SK-N-SH (cell line): Measurements from ENCODE around the gene DMGDH. TPM values are rescaled to one million over a fixed set of nuclear protein-coding genes. Genes with fewer than 3 reads are reported as not detected.

ENCODE experiments used
- CTCF ChIA-PET: fragments of 300-600, 350-600 bp; formaldehyde crosslinking; extraction: SDS; loops from one replicate; lab custom pipeline; 2021; lab: Yijun Ruan, JAX
- POLR2A ChIA-PET: fragments of 350-600 bp; sonication (Branson Sonifier 250); formaldehyde crosslinking; extraction: SDS; loops from one replicate; lab custom pipeline; 2020; ENCODE audit warnings: antibody characterized with exemption, inconsistent platforms; lab: Yijun Ruan, JAX
- DNase-seq: peaks from one replicate; pipeline ENCODE4 v3.0.0; 2012
- H2AFZ ChIP-seq: fragments of 200-600 bp; sonication (generic); 2 replicates; pipeline ENCODE4 v1.8.1; 2016; ENCODE audit warnings: antibody characterized with exemption, mild to moderate bottlenecking, low read depth
- H3F3A ChIP-seq: fragments of 200-600 bp; sonication (generic); replicated peaks from 2 replicates; pipeline ENCODE3; 2016; ENCODE audit warnings: antibody characterized with exemption, mild to moderate bottlenecking; ENCODE audit not compliant: insufficient read depth
- H3K27ac ChIP-seq, 2 experiments: fragments of 200-500 bp in 1 of 2; fragments of 200-600 bp in 1 of 2; sonication (Bioruptor generic) in 1 of 2; sonication (generic), shearing (Covaris generic) in 1 of 2; 2 replicates each; pipeline versions ENCODE4 v1.5.1 to v1.6.1; 2014 to 2016; ENCODE audit warnings: low read depth in 2 of 2, inconsistent platforms in 1 of 2, low read length in 1 of 2, mild to moderate bottlenecking in 1 of 2, mixed read lengths in 1 of 2
- H3K27me3 ChIP-seq: fragments of 200-600 bp; sonication (generic), shearing (Covaris generic); 2 replicates; pipeline ENCODE4 v1.6.1; 2016; ENCODE audit warnings: mixed run types; ENCODE audit not compliant: insufficient read depth
- H3K36me3 ChIP-seq, 2 experiments: fragments of 200-500 bp in 1 of 2; fragments of 200-600 bp in 1 of 2; sonication (Bioruptor generic) in 1 of 2; sonication (generic) in 1 of 2; replicated peaks in 1 of 2; 2 replicates each; pipeline versions ENCODE3 to v1.5.1; 2014 to 2016; ENCODE audit warnings: low read length in 1 of 2, mild to moderate bottlenecking in 1 of 2; ENCODE audit not compliant: insufficient read depth in 2 of 2, control insufficient read depth in 1 of 2
- H3K4me1 ChIP-seq, 2 experiments: fragments of 200-500 bp in 1 of 2; fragments of 200-600 bp in 1 of 2; sonication (Bioruptor generic) in 1 of 2; sonication (generic), shearing (Covaris generic) in 1 of 2; 2 replicates each; pipeline versions ENCODE4 v1.5.1 to v1.6.1; 2014 to 2016; ENCODE audit warnings: low read depth in 1 of 2, low read length in 1 of 2, mixed run types in 1 of 2; ENCODE audit not compliant: insufficient read depth in 2 of 2, control insufficient read depth in 1 of 2
- H3K4me2 ChIP-seq: fragments of 200-600 bp; sonication (generic), shearing (Covaris generic); 2 replicates; pipeline ENCODE4 v1.6.1; 2017; ENCODE audit warnings: mixed run types
- H3K4me3 ChIP-seq, 2 experiments: fragments of 200-500 bp in 1 of 2; fragments of 200-600 bp in 1 of 2; sonication (Bioruptor generic) in 1 of 2; sonication (generic), shearing (Covaris generic) in 1 of 2; 2 replicates each; pipeline versions ENCODE4 v1.5.1 to v1.8.1; 2014 to 2016; ENCODE audit warnings: low read depth in 2 of 2, inconsistent platforms in 1 of 2, low read length in 1 of 2, mild to moderate bottlenecking in 1 of 2, mixed read lengths in 1 of 2, moderate library complexity in 1 of 2
- H3K79me2 ChIP-seq: fragments of 200-600 bp; sonication (generic); 2 replicates; pipeline ENCODE4 v1.8.1; 2017; ENCODE audit warnings: mild to moderate bottlenecking; ENCODE audit not compliant: insufficient read depth
- H3K9ac ChIP-seq: fragments of 200-600 bp; sonication (generic); 2 replicates; pipeline ENCODE4 v1.6.1; 2017; ENCODE audit warnings: mixed run types
- H3K9me2 ChIP-seq: fragments of 200-600 bp; sonication (generic); 2 replicates; pipeline ENCODE4 v1.6.1; 2017; ENCODE audit warnings: mixed run types
- H3K9me3 ChIP-seq: fragments of 200-600 bp; sonication (generic); 2 replicates; pipeline ENCODE4 v1.6.1; 2017; ENCODE audit warnings: mixed run types, mild to moderate bottlenecking, moderate library complexity
- H4K20me1 ChIP-seq: fragments of 200-600 bp; sonication (generic); 2 replicates; pipeline ENCODE4 v1.6.1; 2017; ENCODE audit warnings: mild to moderate bottlenecking, mixed run types; ENCODE audit not compliant: insufficient read depth
- CHD2 ChIP-seq: fragments of 150-350 bp; IDR thresholded peaks from 2 replicates; pipeline ENCODE4 v1.6.1; 2018; ENCODE audit warnings: low read length; ENCODE audit not compliant: partially characterized antibody
- ELF1 ChIP-seq: IDR thresholded peaks from 2 replicates; pipeline ENCODE4 v1.4.0; 2012
- EZH2phosphoT487 ChIP-seq: fragments of 200-600 bp; sonication (generic); IDR thresholded peaks from 2 replicates; pipeline ENCODE4 v1.6.1; 2017; ENCODE audit warnings: low read depth, mixed run types, mild to moderate bottlenecking, antibody characterized with exemption, moderate library complexity, borderline replicate concordance
- FOXM1 ChIP-seq: IDR thresholded peaks from 2 replicates; pipeline ENCODE4 v1.4.0; 2012; ENCODE audit warnings: low read depth, mild to moderate bottlenecking
- GABPA ChIP-seq: IDR thresholded peaks from 2 replicates; pipeline ENCODE4 v1.4.0; 2012; ENCODE audit warnings: low read depth, mild to moderate bottlenecking
- JUND ChIP-seq: IDR thresholded peaks from 2 replicates; pipeline ENCODE4 v1.4.0; 2012
- MEF2A ChIP-seq: IDR thresholded peaks from 2 replicates; pipeline ENCODE4 v1.4.0; 2012; ENCODE audit warnings: low read depth, borderline replicate concordance
- NFIC ChIP-seq: IDR thresholded peaks from 2 replicates; pipeline ENCODE4 v1.4.0; 2012; ENCODE audit warnings: borderline replicate concordance
- RAD21 ChIP-seq: IDR thresholded peaks from 2 replicates; pipeline ENCODE4 v1.6.1; 2012; ENCODE audit warnings: mild to moderate bottlenecking, low read length
- RCOR1 ChIP-seq: fragments of 150-350 bp; IDR thresholded peaks from 2 replicates; pipeline ENCODE4 v1.6.1; 2017; ENCODE audit warnings: antibody characterized with exemption, low read length
- SIN3A ChIP-seq: IDR thresholded peaks from 2 replicates; pipeline ENCODE4 v1.6.1; 2012; ENCODE audit warnings: low read depth, mild to moderate bottlenecking, low read length, moderate library complexity, borderline replicate concordance
- TCF12 ChIP-seq: IDR thresholded peaks from 2 replicates; pipeline ENCODE4 v1.4.0; 2012
- TEAD4 ChIP-seq: IDR thresholded peaks from 2 replicates; pipeline ENCODE4 v1.4.0; 2012; ENCODE audit warnings: mild to moderate bottlenecking, borderline replicate concordance; ENCODE audit not compliant: insufficient read depth
- YY1 ChIP-seq: IDR thresholded peaks from 2 replicates; pipeline ENCODE4 v1.4.0; 2012; ENCODE audit warnings: low read depth, mild to moderate bottlenecking
- WGBS: methylation state at CpG from one replicate; pipeline ENCODE4 v1.1.6; 2017; ENCODE audit warnings: low lambda C conversion rate; 5-methylcytosine and 5-hydroxymethylcytosine counted together
- polyA plus RNA-seq, 3 experiments: library from polyadenylated mRNA; depleted of rRNA; stranded (reverse); fragments of >200 nt; gene quantifications; 2 replicates each; pipeline ENCODE4 v1.2.3, GENCODE V29; 2012
- TF ChIP-seq, protein P1 (sequence below): IDR thresholded peaks from 2 replicates; pipeline ENCODE4; 2012
- TF ChIP-seq, protein P2 (sequence below): fragments of 150-350 bp; IDR thresholded peaks from 2 replicates; pipeline ENCODE4 v1.6.1; 2016; ENCODE audit warnings: mild to moderate bottlenecking, low read depth, low read length
- TF ChIP-seq, protein P3 (sequence below): IDR thresholded peaks from 2 replicates; pipeline ENCODE4 v1.6.1; 2012; ENCODE audit warnings: mild to moderate bottlenecking, low read depth, low read length, moderate library complexity
- TF ChIP-seq, protein P4 (sequence below): fragments of 200-600 bp; sonication (generic); IDR thresholded peaks from 2 replicates; pipeline ENCODE4 v1.6.1; 2017; ENCODE audit warnings: antibody characterized with exemption, mild to moderate bottlenecking, moderate library complexity

Gene DMGDH
- polyA plus RNA-seq, 1 of the 3 experiments (the other 2 are of a cell fraction): 0.56 TPM

DNA sequence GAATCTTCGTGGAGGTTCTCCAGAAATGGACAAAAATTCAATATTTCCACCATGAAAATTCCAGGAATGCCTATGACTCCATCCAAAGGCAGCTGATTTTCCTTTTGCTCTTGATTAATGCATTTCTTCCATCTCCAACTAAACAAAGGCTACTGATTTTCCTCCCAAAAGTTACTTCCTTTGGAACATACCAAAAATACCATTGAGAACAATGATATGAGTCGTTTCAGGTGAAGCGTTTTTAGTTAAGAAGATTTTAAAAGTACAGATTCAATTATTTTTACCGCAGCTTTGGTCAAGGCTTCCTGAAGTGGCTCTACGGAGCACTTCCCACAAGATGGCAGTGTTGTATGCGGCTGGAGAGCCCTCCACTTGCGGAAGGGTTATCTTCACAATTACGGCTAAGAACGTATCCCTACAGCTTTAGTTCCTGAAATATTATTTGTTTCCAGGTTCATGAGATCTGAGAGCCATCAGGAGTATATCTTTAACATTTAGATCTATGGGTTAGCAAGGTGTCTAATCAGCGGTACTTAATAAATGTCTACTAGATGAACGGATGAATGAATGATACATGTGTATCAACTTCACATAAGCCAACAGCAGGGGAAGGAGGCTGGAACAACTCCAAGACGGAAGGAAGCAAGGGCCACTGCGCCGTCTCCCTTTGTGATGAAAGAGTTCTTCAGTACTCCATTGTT is 48.5 kb downstream of the DMGDH start (continued):
- TF ChIP-seq TCF12 (peak; percentile 51), YY1 (peak; percentile 65; the same call in 1 of the 2 replicates), RCOR1 (0 out of 2 replicates have a peak, but pooled peaks have one; percentile 18), JUND (0 out of 2 replicates have a peak, but pooled peaks have one; percentile 35), ELF1 (no peak), NFIC (no peak), RAD21 (peak; percentile 88), SIN3A (no peak), TEAD4 (peak; percentile 78; the same call in 1 of the 2 replicates)
- TF ChIP-seq, protein P1, sequence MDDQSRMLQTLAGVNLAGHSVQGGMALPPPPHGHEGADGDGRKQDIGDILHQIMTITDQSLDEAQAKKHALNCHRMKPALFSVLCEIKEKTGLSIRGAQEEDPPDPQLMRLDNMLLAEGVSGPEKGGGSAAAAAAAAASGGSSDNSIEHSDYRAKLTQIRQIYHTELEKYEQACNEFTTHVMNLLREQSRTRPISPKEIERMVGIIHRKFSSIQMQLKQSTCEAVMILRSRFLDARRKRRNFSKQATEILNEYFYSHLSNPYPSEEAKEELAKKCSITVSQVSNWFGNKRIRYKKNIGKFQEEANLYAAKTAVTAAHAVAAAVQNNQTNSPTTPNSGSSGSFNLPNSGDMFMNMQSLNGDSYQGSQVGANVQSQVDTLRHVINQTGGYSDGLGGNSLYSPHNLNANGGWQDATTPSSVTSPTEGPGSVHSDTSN: peak; percentile 56

DNA sequence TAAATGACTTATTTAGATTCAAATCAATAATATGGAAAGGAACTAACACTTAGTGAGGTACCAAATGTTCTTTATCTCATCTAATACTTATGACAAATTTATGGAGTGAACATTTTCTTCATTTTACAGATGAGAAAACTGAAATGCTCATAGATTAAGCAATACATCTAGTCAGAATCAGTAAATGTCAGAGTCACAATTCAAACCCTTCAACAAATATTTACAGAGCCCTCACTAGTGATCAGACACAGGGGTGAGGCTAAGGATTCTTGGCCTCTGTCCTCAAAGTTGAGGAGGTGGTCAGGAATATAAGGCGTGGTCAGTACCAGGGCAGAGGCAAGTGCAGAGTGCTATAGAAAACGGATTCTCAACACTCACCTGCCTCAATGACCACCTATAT is 54.8 kb downstream of the DMGDH start:
- H3K36me3 ChIP-seq: no peaks in the 10 kb centered on the region
- H2AFZ ChIP-seq: no peak overlapping the region
- 71% methylated on average over 1 of the region's 2 CpGs for WGBS
- H3K27ac ChIP-seq: no peak overlapping the region
- peaks cover 7% of the 10 kb centered on the region for H3F3A ChIP-seq
- H3K4me1 ChIP-seq: no peaks in the 10 kb centered on the region
- no peak for DNase-seq
- ChIA-PET CTCF (no interaction called here), POLR2A (no interaction called here)
- no peaks in the 10 kb centered on the region for H4K20me1 ChIP-seq
- no peak overlapping the region for H3K4me3 ChIP-seq
- H3K9ac ChIP-seq: no peak overlapping the region
- no peaks in the 10 kb centered on the region for H3K9me3 ChIP-seq
- no peaks in the 10 kb centered on the region for H3K27me3 ChIP-seq
- no peak for TF ChIP-seq EZH2phosphoT487
- TF ChIP-seq, protein P2, sequence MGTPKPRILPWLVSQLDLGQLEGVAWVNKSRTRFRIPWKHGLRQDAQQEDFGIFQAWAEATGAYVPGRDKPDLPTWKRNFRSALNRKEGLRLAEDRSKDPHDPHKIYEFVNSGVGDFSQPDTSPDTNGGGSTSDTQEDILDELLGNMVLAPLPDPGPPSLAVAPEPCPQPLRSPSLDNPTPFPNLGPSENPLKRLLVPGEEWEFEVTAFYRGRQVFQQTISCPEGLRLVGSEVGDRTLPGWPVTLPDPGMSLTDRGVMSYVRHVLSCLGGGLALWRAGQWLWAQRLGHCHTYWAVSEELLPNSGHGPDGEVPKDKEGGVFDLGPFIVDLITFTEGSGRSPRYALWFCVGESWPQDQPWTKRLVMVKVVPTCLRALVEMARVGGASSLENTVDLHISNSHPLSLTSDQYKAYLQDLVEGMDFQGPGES: no peak
- TF ChIP-seq MEF2A: no peak
- no peak for TF ChIP-seq RCOR1
- TF ChIP-seq, protein P3, sequence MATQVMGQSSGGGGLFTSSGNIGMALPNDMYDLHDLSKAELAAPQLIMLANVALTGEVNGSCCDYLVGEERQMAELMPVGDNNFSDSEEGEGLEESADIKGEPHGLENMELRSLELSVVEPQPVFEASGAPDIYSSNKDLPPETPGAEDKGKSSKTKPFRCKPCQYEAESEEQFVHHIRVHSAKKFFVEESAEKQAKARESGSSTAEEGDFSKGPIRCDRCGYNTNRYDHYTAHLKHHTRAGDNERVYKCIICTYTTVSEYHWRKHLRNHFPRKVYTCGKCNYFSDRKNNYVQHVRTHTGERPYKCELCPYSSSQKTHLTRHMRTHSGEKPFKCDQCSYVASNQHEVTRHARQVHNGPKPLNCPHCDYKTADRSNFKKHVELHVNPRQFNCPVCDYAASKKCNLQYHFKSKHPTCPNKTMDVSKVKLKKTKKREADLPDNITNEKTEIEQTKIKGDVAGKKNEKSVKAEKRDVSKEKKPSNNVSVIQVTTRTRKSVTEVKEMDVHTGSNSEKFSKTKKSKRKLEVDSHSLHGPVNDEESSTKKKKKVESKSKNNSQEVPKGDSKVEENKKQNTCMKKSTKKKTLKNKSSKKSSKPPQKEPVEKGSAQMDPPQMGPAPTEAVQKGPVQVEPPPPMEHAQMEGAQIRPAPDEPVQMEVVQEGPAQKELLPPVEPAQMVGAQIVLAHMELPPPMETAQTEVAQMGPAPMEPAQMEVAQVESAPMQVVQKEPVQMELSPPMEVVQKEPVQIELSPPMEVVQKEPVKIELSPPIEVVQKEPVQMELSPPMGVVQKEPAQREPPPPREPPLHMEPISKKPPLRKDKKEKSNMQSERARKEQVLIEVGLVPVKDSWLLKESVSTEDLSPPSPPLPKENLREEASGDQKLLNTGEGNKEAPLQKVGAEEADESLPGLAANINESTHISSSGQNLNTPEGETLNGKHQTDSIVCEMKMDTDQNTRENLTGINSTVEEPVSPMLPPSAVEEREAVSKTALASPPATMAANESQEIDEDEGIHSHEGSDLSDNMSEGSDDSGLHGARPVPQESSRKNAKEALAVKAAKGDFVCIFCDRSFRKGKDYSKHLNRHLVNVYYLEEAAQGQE: no peak
- TF ChIP-seq FOXM1: no peak
- TF ChIP-seq GABPA: no peak
- TF ChIP-seq, protein P4, sequence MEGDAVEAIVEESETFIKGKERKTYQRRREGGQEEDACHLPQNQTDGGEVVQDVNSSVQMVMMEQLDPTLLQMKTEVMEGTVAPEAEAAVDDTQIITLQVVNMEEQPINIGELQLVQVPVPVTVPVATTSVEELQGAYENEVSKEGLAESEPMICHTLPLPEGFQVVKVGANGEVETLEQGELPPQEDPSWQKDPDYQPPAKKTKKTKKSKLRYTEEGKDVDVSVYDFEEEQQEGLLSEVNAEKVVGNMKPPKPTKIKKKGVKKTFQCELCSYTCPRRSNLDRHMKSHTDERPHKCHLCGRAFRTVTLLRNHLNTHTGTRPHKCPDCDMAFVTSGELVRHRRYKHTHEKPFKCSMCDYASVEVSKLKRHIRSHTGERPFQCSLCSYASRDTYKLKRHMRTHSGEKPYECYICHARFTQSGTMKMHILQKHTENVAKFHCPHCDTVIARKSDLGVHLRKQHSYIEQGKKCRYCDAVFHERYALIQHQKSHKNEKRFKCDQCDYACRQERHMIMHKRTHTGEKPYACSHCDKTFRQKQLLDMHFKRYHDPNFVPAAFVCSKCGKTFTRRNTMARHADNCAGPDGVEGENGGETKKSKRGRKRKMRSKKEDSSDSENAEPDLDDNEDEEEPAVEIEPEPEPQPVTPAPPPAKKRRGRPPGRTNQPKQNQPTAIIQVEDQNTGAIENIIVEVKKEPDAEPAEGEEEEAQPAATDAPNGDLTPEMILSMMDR: no peak
- TF ChIP-seq ELF1: no peak
- no peak for TF ChIP-seq CHD2
- TF ChIP-seq NFIC: no peak
- no peak overlapping the region for H3K4me2 ChIP-seq
- no peaks in the 10 kb centered on the region for H3K9me2 ChIP-seq
- H3K79me2 ChIP-seq: no peaks in the 10 kb centered on the region
